GM12891 (cell line): Measurements from ENCODE around the gene UGT1A8.

Experiments used
- PAX5 ChIP-seq: IDR thresholded peaks from 2 replicates; pipeline ENCODE4 v1.6.1; 2011; ENCODE audit warnings: low read length, moderate library complexity, mild to moderate bottlenecking; ENCODE audit not compliant: insufficient read depth, severe bottlenecking
- POLR2A ChIP-seq: IDR thresholded peaks from 2 replicates; pipeline ENCODE4 v1.6.1; 2011; ENCODE audit warnings: low read depth, low read length, control low read depth
- POLR2AphosphoS5 ChIP-seq: IDR thresholded peaks from 2 replicates; pipeline ENCODE4 v1.6.1; 2011; ENCODE audit warnings: low read depth, low read length, control low read depth
- POU2F2 ChIP-seq: IDR thresholded peaks from 2 replicates; pipeline ENCODE4 v1.6.1; 2011; ENCODE audit warnings: low read depth, mild to moderate bottlenecking, control low read depth, low read length, moderate library complexity
- SPI1 ChIP-seq: IDR thresholded peaks from 2 replicates; pipeline ENCODE4 v1.6.1; 2011; ENCODE audit warnings: low read depth, low read length, control low read depth
- TAF1 ChIP-seq: IDR thresholded peaks from 2 replicates; pipeline ENCODE4 v1.6.1; 2011; ENCODE audit warnings: low read depth, low read length, control low read depth

DNA sequence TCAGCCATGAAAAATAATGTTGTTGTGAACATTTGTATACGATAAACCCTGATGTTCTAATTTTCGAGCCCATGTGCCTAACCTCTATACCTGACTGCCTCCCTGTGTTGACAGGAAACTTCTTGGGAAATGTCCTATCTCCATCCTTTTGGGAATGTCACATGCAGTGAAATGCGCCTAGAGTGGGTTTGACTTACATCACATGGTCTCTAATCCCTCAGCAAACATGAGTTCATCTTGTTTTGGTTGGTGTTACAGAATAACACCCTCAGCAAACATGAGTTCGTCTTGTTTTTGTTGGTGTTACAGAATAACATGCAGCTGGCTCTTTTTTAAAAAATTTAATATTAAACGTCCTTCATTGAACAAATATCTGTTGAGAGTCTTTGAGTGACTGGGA, 70.9 kb downstream of the UGT1A8 start:
- no peak for TF ChIP-seq POLR2A
- no peak for TF ChIP-seq TAF1
- TF ChIP-seq POLR2AphosphoS5 = no peak
- no peak for TF ChIP-seq POU2F2
- TF ChIP-seq SPI1 = no peak
- no peak for TF ChIP-seq PAX5
